Keratinocyte (primary cell): ENCODE results near the gene MUC21. TPM values are rescaled to one million over a fixed set of nuclear protein-coding genes. Genes with fewer than 3 reads are reported as not detected.

ENCODE experiments used
- DNase-seq: peaks from one replicate; pipeline ENCODE4 v3.0.0-alpha.2; 2011; ENCODE audit warnings: low read depth, missing footprints, low spot score
- FAIRE-seq: peaks from 2 replicates; lab custom pipeline; 2011; peaks lifted over from hg19 to GRCh38; lab: Jason Lieb, UNC
- H2AFZ ChIP-seq: 2 replicates; pipeline ENCODE4 v1.6.0; 2012; ENCODE audit warnings: low read length, control low read depth, inconsistent platforms; ENCODE audit not compliant: control insufficient read depth
- H3K27ac ChIP-seq: 2 replicates; pipeline ENCODE4 v1.5.1; 2011; ENCODE audit warnings: low read length; ENCODE audit not compliant: control insufficient read depth, insufficient read depth
- H3K27me3 ChIP-seq: 3 replicates; pipeline ENCODE4 v1.6.0; 2011; ENCODE audit warnings: low read length; ENCODE audit not compliant: control insufficient read depth, insufficient read depth; ENCODE audit errors: extremely low read depth
- H3K36me3 ChIP-seq, 2 experiments: 2 replicates in 1 of 2; 3 replicates in 1 of 2; pipeline ENCODE4 v1.5.1; 2011; ENCODE audit warnings: low read length in 2 of 2, mild to moderate bottlenecking in 1 of 2; ENCODE audit not compliant: control insufficient read depth in 2 of 2, insufficient read depth in 2 of 2; ENCODE audit errors: extremely low read depth in 1 of 2
- H3K4me1 ChIP-seq: 3 replicates; pipeline ENCODE4 v1.5.1; 2011; ENCODE audit warnings: low read length; ENCODE audit not compliant: control insufficient read depth, insufficient read depth; ENCODE audit errors: extremely low read depth
- H3K4me2 ChIP-seq: 3 replicates; pipeline ENCODE4 v1.6.0; 2011; ENCODE audit warnings: low read depth, low read length; ENCODE audit not compliant: control insufficient read depth, insufficient read depth; ENCODE audit errors: extremely low read depth
- H3K4me3 ChIP-seq, 3 experiments: fragments of 200-600 bp in 1 of 3; sonication (generic) in 1 of 3; 2 replicates in 2 of 3; 3 replicates in 1 of 3; pipeline ENCODE4 v1.5.1; 2011 to 2016; ENCODE audit warnings: low read length in 3 of 3, mild to moderate bottlenecking in 3 of 3, control low read depth in 2 of 3, inconsistent platforms in 1 of 3, low read depth in 1 of 3, mixed read lengths in 1 of 3, mixed run types in 1 of 3, moderate library complexity in 1 of 3; ENCODE audit not compliant: control insufficient read depth in 2 of 3, insufficient read depth in 2 of 3; ENCODE audit errors: extremely low read depth in 1 of 3
- H3K79me2 ChIP-seq: 2 replicates; pipeline ENCODE4 v1.6.0; 2012; ENCODE audit warnings: low read length; ENCODE audit not compliant: control insufficient read depth, insufficient read depth
- H3K9ac ChIP-seq: 3 replicates; pipeline ENCODE4 v1.6.0; 2011; ENCODE audit warnings: low read length; ENCODE audit not compliant: control insufficient read depth, insufficient read depth; ENCODE audit errors: extremely low read depth
- H3K9me1 ChIP-seq: 3 replicates; pipeline ENCODE4 v1.6.0; 2011; ENCODE audit warnings: low read length; ENCODE audit not compliant: control insufficient read depth, insufficient read depth; ENCODE audit errors: extremely low read depth
- H3K9me3 ChIP-seq: 2 replicates; pipeline ENCODE4 v1.5.1; 2012; ENCODE audit warnings: low read depth, low read length; ENCODE audit not compliant: control insufficient read depth
- H4K20me1 ChIP-seq: 3 replicates; pipeline ENCODE4 v1.6.0; 2011; ENCODE audit warnings: low read length; ENCODE audit not compliant: control insufficient read depth, insufficient read depth; ENCODE audit errors: extremely low read depth
- EZH2 ChIP-seq: IDR thresholded peaks from one replicate; pipeline ENCODE4 v1.6.1; 2012; ENCODE audit warnings: inconsistent platforms, mild to moderate bottlenecking, low read length, moderate library complexity
- dilution Hi-C: fragments of 300-500 bp; cut with MboI; formaldehyde crosslinking; loops from one replicate; pipeline ENCODE4 v1.7.0; 2020; ENCODE audit warnings: low sequenced_read_pairs; ENCODE audit not compliant: extremely low pct_ligation_motif_present
- polyA plus RNA-seq, 5 experiments: library from polyadenylated mRNA; depleted of rRNA in 3 of 5; stranded (reverse) in 3 of 5; stranded (forward) in 1 of 5; unstranded in 1 of 5; fragments of >200 nt; gene quantifications; 1 replicate in 1 of 5; 2 replicates in 3 of 5; 3 replicates in 1 of 5; pipeline versions ENCODE4 v1.2.1 to v1.2.3, GENCODE V29; 2011 to 2012; ENCODE audit warnings: missing spikeins in 2 of 5, low read depth in 1 of 5, low replicate concordance in 1 of 5
- TF ChIP-seq, protein P1 (sequence below), 3 experiments: IDR thresholded peaks in 1 of 3; conservative IDR thresholded peaks in 1 of 3; optimal IDR thresholded peaks in 1 of 3; 2 replicates in 2 of 3; 3 replicates in 1 of 3; pipeline versions ENCODE3 to v1.5.1; 2011; ENCODE audit warnings: low read length in 3 of 3, mild to moderate bottlenecking in 3 of 3, moderate library complexity in 2 of 3, control low read depth in 1 of 3, inconsistent platforms in 1 of 3; ENCODE audit not compliant: insufficient read depth in 2 of 3; ENCODE audit errors: extremely low read depth in 1 of 3

MUC21 gene
- polyA plus RNA-seq, 1 donor (not counting 4 experiments of a cell fraction or from before 2014, with no cell fraction given) = not detected

DNA sequence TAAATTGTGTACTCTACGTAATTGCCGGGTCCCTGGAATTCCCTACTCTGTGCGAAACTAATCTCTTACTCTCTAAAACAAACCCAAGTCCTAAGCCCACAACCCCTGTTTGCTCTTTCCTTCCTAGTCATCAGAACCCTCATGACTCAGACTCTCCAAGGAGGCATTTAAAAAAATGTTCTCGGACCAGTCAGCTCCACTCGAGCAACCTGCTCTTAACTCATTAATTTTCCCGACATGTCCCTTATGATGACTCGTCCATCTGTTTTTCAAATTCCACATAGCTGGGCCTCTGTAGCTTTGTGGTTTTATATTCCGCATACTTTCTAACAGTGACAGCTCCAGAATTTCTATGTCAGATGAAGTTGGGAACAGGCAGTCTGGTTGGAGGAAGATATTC is 24.2 kb downstream of the MUC21 start:
- Histone ChIP-seq H3K79me2 (no peaks in the 10 kb centered on the region), H2AFZ (no peak overlapping the region), H3K9me1 (no peaks in the 10 kb centered on the region), H3K27me3 (no peaks in the 10 kb centered on the region), H3K9ac (no peak overlapping the region), H3K4me1 (peaks cover 17% of the 10 kb centered on the region), H3K4me3 (no peak overlapping the region), H3K9me3 (no peaks in the 10 kb centered on the region), H3K36me3 (no peaks in the 10 kb centered on the region), H3K27ac (no peak overlapping the region), H4K20me1 (no peaks in the 10 kb centered on the region), H3K4me2 (no peak overlapping the region)
- DNase-seq = no peak
- peak; percentile 36 for FAIRE-seq
- dilution Hi-C loops = no loop called here
- no peak for TF ChIP-seq EZH2
- TF ChIP-seq, protein P1, sequence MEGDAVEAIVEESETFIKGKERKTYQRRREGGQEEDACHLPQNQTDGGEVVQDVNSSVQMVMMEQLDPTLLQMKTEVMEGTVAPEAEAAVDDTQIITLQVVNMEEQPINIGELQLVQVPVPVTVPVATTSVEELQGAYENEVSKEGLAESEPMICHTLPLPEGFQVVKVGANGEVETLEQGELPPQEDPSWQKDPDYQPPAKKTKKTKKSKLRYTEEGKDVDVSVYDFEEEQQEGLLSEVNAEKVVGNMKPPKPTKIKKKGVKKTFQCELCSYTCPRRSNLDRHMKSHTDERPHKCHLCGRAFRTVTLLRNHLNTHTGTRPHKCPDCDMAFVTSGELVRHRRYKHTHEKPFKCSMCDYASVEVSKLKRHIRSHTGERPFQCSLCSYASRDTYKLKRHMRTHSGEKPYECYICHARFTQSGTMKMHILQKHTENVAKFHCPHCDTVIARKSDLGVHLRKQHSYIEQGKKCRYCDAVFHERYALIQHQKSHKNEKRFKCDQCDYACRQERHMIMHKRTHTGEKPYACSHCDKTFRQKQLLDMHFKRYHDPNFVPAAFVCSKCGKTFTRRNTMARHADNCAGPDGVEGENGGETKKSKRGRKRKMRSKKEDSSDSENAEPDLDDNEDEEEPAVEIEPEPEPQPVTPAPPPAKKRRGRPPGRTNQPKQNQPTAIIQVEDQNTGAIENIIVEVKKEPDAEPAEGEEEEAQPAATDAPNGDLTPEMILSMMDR (optimal IDR thresholded peaks at IDR 0.05 in 1 of 3, IDR thresholded peaks at IDR 0.05 in 1 of 3, conservative IDR thresholded peaks at IDR 0.05 in 1 of 3; ENCODE audit: extremely low read depth in 1 of 3, insufficient read depth in 2 of 3, low read length in 3 of 3) = no peak

GRCh38 chr6:31008165-31008564 is 24.6 kb downstream of the MUC21 start:
- Histone ChIP-seq H3K79me2 (no peaks in the 10 kb centered on the region), H3K9me1 (no peaks in the 10 kb centered on the region), H4K20me1 (no peaks in the 10 kb centered on the region), H3K9ac (no peak overlapping the region), H3K27me3 (no peaks in the 10 kb centered on the region), H2AFZ (no peak overlapping the region), H3K4me1 (peaks cover 17% of the 10 kb centered on the region), H3K4me3 (no peak overlapping the region), H3K9me3 (no peaks in the 10 kb centered on the region), H3K27ac (no peak overlapping the region), H3K4me2 (no peak overlapping the region), H3K36me3 (no peaks in the 10 kb centered on the region)
- FAIRE-seq (no peak), DNase-seq (no peak)
- TF ChIP-seq EZH2 = no peak
- TF ChIP-seq, protein P1 (optimal IDR thresholded peaks at IDR 0.05 in 1 of 3, IDR thresholded peaks at IDR 0.05 in 1 of 3, conservative IDR thresholded peaks at IDR 0.05 in 1 of 3; ENCODE audit: extremely low read depth in 1 of 3, insufficient read depth in 2 of 3, low read length in 3 of 3) = no peak
- dilution Hi-C loops = no loop called here
